Testis (tissue), 2 donors: ENCODE data around the gene SMCR8.
"Not testable (repeated sequence)": the region's sequence is repeated elsewhere in the genome, so short reads cannot be mapped to it uniquely, and the experiment has no call there.

Experiments
- POLR2A ChIP-seq: fragments of 450-650 bp; IDR thresholded peaks from one replicate; pipeline ENCODE4 v1.6.1; 2017; ENCODE audit warnings: antibody characterized with exemption, mild to moderate bottlenecking, moderate library complexity
- TF ChIP-seq, protein P1 (sequence below), 3 experiments: fragments of 450-650 bp in 2 of 3; fragments of 200-600 bp in 1 of 3; sonication (generic) in 1 of 3; IDR thresholded peaks; one replicate each; pipeline ENCODE4 v1.5.1; 2016 to 2019; ENCODE audit warnings: antibody characterized with exemption in 3 of 3, mild to moderate bottlenecking in 2 of 3, moderate library complexity in 1 of 3

DNA sequence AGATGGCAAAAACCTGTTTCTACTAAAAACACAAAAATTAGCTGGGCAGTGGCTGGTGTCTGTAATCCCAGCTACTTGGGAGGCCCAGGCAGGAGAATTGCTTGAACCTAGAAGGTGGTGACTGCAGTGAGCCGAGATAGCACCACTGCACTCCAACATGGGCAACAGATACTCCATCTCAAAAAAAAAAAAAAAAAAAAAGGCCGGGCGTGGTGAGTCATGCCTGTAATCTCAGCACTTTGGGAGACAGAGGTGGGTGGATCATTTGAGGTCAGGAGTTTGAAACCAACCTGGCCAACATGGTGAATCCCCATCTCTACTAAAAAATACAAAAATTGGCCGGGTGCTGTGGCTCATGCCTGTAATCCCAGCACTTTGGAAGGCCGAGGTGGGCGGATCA, 58.1 kb downstream of the SMCR8 start:
- TF ChIP-seq, protein P1, sequence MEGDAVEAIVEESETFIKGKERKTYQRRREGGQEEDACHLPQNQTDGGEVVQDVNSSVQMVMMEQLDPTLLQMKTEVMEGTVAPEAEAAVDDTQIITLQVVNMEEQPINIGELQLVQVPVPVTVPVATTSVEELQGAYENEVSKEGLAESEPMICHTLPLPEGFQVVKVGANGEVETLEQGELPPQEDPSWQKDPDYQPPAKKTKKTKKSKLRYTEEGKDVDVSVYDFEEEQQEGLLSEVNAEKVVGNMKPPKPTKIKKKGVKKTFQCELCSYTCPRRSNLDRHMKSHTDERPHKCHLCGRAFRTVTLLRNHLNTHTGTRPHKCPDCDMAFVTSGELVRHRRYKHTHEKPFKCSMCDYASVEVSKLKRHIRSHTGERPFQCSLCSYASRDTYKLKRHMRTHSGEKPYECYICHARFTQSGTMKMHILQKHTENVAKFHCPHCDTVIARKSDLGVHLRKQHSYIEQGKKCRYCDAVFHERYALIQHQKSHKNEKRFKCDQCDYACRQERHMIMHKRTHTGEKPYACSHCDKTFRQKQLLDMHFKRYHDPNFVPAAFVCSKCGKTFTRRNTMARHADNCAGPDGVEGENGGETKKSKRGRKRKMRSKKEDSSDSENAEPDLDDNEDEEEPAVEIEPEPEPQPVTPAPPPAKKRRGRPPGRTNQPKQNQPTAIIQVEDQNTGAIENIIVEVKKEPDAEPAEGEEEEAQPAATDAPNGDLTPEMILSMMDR (IDR thresholded peaks at IDR 0.05), result not testable (repeated sequence)
- not testable (repeated sequence) for TF ChIP-seq POLR2A
